HG02623 (cell line): ENCODE results near the gene SRCIN1.
"Not testable (repeated sequence)": the region's sequence is repeated elsewhere in the genome, so short reads cannot be mapped to it uniquely, and the experiment has no call there.

Source experiments
- ATAC-seq: cut with Tn5 transposase; IDR thresholded peaks from one replicate; pipeline ENCODE4 v1.9.1; 2021; ENCODE audit warnings: moderate library complexity; ENCODE audit not compliant: unreplicated experiment

The SRCIN1 gene

GRCh38 chr17:38485681-38486298 lies 120.0 kb downstream of the SRCIN1 start:
- not testable (repeated sequence) for ATAC-seq

DNA sequence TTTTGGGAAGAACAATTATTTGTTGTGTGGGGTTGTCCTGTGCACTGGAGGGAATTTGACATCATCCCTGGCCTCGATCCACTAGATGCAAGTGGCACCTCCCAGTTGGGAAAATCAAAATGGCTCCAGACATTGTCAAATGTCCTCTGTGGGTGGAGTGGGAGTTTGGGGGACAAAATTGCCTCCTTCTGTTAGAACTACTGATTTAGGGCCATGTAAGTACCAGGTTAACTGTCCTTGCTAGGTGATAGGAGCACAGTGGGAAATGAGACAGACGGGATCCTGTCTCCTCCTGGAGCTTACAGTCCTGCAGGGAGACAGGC lies 120.6 kb downstream of the SRCIN1 start:
- no peak for ATAC-seq

GRCh38 chr17:38484242-38485145 lies 121.3 kb downstream of the SRCIN1 start:
- not testable (repeated sequence) for ATAC-seq

GRCh38 chr17:38482700-38483043 lies 123.1 kb downstream of the SRCIN1 start:
- ATAC-seq, result not testable (repeated sequence)

- not testable (repeated sequence) for ATAC-seq
Observed at GRCh38 chr17:38482039-38482699, 123.6 kb downstream of the SRCIN1 start.
